HTERT RPE-1 (cell line): ENCODE measurements around the gene SLC26A8.

Experiments used
- in situ Hi-C: fragments of 300-500 bp; cut with MboI; formaldehyde crosslinking; loops from 4 replicates; pipeline ENCODE4 v1.14.3; 2020; ENCODE audit warnings: low sequenced_read_pairs

SLC26A8 gene

GRCh38 chr6:36023996-36024795, at the start of gene SLC26A8:
Gene SLC26A8 (minus strand): TSS chr6:36024641. CDS start chr6:36019707, 4,934 bp downstream.
- in situ Hi-C loops: no loop called here

GRCh38 chr6:36073587-36073986, 49.1 kb upstream of the SLC26A8 start:
- in situ Hi-C loops: no loop called here

- in situ Hi-C loops: no loop called here
Measured at GRCh38 chr6:36072681-36073080, 48.2 kb upstream of the SLC26A8 start.

DNA sequence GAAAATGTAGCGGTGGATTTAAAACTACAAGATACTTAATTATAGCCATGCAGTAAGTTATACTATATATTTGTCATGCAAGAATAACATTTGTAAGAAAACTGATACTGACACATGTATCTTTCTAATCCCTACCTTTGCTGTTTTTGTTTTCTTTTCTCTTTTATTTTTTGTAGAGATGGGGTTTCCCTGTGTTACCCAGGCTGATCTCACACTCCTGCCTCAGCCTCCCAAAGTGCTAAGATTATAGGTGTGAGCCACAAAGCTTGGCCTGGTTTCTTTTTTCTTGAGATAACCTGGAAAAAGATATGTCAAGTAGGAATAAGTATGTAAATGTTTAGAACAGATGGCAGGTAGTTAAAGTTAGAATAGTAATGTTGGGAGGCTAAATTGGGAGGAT, 47.3 kb upstream of the SLC26A8 start:
- in situ Hi-C loops: no loop called here

DNA sequence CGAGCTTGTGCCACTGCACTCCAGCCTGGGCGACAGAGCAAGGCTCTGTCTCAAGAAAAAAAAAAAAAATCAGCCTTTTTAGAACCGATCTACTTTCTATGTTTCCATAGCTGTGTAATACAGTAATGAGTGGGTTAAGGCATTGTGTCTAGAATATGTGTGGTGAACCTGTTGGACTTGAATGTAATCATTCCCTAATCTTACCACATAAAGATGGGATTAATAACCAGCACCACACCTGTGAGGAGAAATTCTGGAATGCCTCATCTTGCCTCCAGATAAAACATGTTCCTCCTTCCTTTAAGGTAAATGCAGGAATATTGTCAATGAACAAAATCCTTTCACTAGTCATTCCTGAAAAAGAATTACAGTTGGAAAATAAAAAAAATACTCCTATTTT, 46.8 kb upstream of the SLC26A8 start:
- in situ Hi-C loops: no loop called here

DNA sequence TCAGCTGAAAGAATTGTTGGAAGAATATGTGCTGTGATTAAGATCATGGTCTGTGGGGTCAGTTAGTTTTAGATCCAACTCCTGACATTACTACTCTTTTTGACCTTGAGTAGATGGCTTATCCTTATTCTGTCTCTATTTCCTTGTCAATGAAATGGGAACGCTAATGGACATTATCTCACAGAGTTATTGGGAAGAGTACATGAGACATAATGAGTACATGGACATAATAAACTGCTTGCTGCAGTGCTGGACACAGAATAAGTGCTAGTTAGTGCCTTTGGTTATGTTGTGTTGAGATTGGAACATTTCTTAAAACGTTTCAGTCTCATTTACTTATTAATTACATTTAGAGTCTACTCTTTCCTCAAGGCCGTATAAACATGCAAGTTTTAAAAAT, 45.8 kb upstream of the SLC26A8 start:
- in situ Hi-C loops: no loop called here

GRCh38 chr6:36069573-36069972, 45.1 kb upstream of the SLC26A8 start:
- in situ Hi-C loops: no loop called here

- in situ Hi-C loops: no loop called here
Measured at GRCh38 chr6:36068586-36068985, 44.1 kb upstream of the SLC26A8 start.

- in situ Hi-C loops: no loop called here
Measured at GRCh38 chr6:36068012-36068392, 43.6 kb upstream of the SLC26A8 start.

DNA sequence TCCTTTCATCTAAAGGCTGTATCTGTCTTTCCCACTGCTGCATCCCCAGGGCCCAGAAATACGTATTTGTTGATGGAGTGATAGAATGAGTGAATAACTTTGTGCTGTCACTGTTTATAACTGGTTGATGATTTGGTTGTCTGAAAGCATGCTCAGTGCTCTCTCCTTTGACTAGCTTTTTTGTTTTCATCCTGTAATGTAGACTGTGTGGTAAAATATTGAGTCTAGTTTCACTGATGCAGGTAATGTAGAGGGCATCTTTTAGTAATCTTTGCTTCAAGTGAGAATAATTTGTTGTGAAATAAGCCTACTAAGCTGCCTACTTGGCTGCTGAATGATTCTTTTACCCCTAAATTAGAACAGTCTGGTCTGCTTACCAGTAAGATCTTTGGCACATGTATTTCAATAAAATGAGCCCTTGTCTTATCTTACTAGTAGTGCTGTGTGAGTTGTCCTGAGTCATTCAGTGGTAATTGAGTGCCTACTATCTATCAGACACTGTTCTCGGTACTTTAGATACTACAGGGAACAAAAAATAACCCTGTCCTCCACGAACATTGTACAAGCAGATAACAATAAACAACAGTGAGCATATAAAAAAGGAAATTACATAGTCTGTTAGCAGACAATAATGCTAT, 43.1 kb upstream of the SLC26A8 start:
- in situ Hi-C loops: no loop called here

GRCh38 chr6:36066817-36067216, 42.4 kb upstream of the SLC26A8 start:
- in situ Hi-C loops: no loop called here

DNA sequence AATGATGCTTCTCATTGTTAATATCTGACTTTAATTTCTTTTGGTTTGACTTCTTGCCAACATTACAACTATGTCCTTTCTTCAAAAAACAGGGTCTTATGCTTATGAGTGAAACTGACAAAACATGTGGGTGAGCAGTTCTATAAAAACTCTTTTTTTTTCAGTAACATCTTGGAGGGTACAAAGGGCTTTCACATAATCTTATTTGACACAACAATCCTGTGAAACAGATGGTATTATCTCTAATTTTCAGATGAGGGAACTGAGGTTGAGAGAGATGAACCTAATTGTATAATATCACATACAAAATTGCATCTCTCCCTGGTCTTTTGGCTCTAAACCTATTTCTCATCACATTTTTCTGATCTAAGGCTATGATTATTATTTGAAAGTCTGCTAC, 41.5 kb upstream of the SLC26A8 start:
- in situ Hi-C loops: no loop called here

GRCh38 chr6:36064770-36065396, 40.4 kb upstream of the SLC26A8 start:
- in situ Hi-C loops: no loop called here

DNA sequence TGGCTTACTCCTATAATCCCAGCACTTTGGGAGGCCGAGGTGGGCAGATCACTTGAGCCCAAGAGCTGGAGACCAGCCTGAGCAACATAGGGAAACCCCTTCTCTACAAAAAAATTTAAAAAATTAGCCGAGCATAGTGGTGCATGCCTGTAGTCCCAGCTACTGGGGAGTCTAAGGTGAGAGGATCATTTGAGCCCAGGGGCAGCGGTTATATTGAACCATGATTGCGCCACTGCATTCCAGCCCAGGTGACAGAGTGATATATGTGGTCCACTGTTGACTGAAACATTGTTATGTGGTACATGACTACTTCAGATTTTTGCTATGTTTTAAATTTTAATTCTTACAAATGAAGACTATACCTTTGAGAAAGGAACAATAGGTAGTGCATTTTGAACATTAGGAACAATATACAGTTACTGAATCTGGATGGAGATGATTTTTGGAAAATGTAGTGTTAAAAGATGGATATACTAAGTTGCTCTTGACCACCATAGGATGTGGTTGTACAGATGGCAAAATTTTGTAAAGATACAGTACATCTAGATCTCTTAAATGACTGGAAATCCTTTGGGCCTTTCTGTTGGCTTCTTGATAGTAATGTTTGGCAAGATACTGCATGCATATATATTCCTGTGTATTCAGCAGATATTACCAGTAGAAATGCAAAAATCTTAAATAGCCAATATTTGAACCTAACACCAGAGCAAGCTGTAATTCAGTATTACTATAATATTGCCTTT, 39.0 kb upstream of the SLC26A8 start:
- in situ Hi-C loops: no loop called here

DNA sequence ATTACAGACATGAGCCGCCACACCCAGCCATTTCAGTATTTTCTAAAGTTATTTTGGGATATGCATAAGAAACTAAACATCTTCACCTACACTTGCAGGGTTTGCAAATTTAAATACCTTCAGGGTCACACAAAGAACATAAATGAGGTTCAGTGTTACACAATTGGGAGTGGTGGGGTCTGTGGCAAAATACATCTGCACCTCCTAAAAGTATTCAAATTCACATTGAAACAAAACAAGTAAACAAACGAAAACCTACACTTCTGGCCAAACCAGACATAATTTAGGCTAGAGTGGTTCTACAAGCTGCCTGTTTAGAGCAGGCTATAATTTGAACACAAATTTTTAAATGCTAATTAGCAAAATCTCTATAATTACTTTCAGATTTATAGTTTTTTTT, 37.8 kb upstream of the SLC26A8 start:
- in situ Hi-C loops: no loop called here

GRCh38 chr6:36061236-36061635, 36.8 kb upstream of the SLC26A8 start:
- in situ Hi-C loops: no loop called here

GRCh38 chr6:36056178-36056577, 31.7 kb upstream of the SLC26A8 start:
- in situ Hi-C loops: no loop called here

- in situ Hi-C loops: no loop called here
Measured at GRCh38 chr6:36054956-36055355, 30.5 kb upstream of the SLC26A8 start.

DNA sequence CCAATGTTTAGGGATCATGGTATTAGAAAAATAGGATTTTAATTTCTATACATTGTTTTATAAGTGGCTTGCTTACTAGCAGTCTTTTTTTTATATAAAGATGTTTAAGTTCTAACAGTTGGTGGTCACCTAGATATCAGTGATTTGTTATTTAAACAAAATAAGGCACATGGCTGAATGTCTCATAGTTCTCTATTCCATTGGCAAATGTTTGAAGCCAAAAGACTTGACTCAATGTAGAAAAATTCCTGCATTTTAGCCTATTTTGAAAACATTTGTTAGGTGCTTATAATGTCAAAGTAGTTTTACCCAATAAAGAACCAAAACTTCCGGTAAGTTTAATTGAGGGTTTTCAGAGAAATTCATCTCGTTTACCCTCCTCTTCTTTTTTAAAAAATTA, 30.0 kb upstream of the SLC26A8 start:
- in situ Hi-C loops: no loop called here

DNA sequence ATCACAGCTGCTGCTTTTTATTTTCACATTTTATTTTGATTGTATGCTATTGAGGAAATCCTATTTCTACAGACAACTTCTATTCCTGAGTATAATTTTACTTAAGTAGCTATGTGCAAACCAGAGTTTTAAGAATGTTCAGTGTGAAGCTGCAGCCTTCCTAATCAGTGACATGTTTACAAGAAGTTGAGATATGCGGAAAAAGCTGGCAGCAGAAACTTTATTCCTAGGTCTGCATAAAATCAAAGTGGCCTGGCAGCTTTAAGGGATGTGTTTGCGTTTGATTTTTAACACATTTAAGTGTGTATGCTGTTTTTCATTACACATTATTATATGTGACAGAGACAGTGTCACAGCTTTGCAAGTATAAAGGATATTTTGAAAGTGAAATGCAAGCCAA, 29.4 kb upstream of the SLC26A8 start:
- in situ Hi-C loops: no loop called here

GRCh38 chr6:36052097-36052496, 27.7 kb upstream of the SLC26A8 start:
- in situ Hi-C loops: no loop called here
